Panc1 (cell line): Measurements from ENCODE around the gene PPP6R2. TPM values are rescaled to one million over a fixed set of nuclear protein-coding genes. Genes with fewer than 3 reads are reported as not detected.

Experiments used
- ATAC-seq: fragments of 200-7000 bp; cut with Tn5 transposase; 2 replicates; pipeline ENCODE4 v1.9.1; 2020; ENCODE audit warnings: mild to moderate bottlenecking, moderate library complexity
- BruUV-seq: library from RNA; stranded (reverse); fragments of 400-500 nt; replicated peaks from 2 replicates; lab custom pipeline; 2021; lab: Mats Ljungman, UMichigan
- CTCF ChIA-PET: fragments of 300-600 bp; sonication (Branson Sonifier 250); formaldehyde crosslinking; loops from one replicate; lab custom pipeline; 2022; ENCODE audit warnings: antibody characterized with exemption; lab: Charles Lee
- POLR2A ChIA-PET: fragments of 300-600 bp; sonication (Branson Sonifier 250); formaldehyde crosslinking; loops from one replicate; lab custom pipeline; 2022; ENCODE audit warnings: antibody characterized with exemption; lab: Charles Lee
- DNase-seq: peaks from one replicate; pipeline ENCODE4 v3.0.0-alpha.2; 2010; ENCODE audit warnings: low read depth, low spot score
- H3K27ac ChIP-seq: 2 replicates; pipeline ENCODE4 v1.5.1; 2011; ENCODE audit warnings: mild to moderate bottlenecking, low read length, inconsistent platforms
- H3K27me3 ChIP-seq: fragments of 200-500 bp; sonication (Bioruptor generic); 2 replicates; pipeline ENCODE4 v1.6.0; 2014; ENCODE audit warnings: low read length, inconsistent platforms; ENCODE audit not compliant: control insufficient read depth, insufficient read depth
- H3K36me3 ChIP-seq: fragments of 200-500 bp; sonication (Bioruptor generic); 2 replicates; pipeline ENCODE4 v1.5.1; 2014; ENCODE audit warnings: inconsistent platforms, mild to moderate bottlenecking, low read length, moderate library complexity; ENCODE audit not compliant: control insufficient read depth, insufficient read depth
- H3K4me1 ChIP-seq: 2 replicates; pipeline ENCODE4 v1.5.1; 2011; ENCODE audit warnings: inconsistent platforms, mild to moderate bottlenecking, low read length, moderate library complexity; ENCODE audit not compliant: control insufficient read depth, insufficient read depth
- H3K4me3 ChIP-seq, 2 experiments: 2 replicates each; pipeline ENCODE4 v1.5.1; 2011 to 2012; ENCODE audit warnings: low read depth in 2 of 2, low read length in 2 of 2, mild to moderate bottlenecking in 2 of 2, inconsistent platforms in 1 of 2, moderate library complexity in 1 of 2
- H3K9me3 ChIP-seq: fragments of 200-500 bp; sonication (Bioruptor generic); 2 replicates; pipeline ENCODE4 v1.5.1; 2014; ENCODE audit warnings: low read depth, mild to moderate bottlenecking, inconsistent platforms, low read length, moderate library complexity; ENCODE audit not compliant: control insufficient read depth, insufficient read depth
- CTCF ChIP-seq: fragments of 450-650 bp; IDR thresholded peaks from 2 replicates; pipeline ENCODE4 v1.5.1; 2017; ENCODE audit warnings: mild to moderate bottlenecking
- POLR2AphosphoS5 ChIP-seq: IDR thresholded peaks from 2 replicates; pipeline ENCODE4 v1.6.1; 2012; ENCODE audit warnings: mild to moderate bottlenecking, low read depth, low read length, moderate library complexity
- REST ChIP-seq, 2 experiments: IDR thresholded peaks; 2 replicates each; pipeline ENCODE4 v1.6.1; 2011 to 2012; ENCODE audit warnings: low read depth in 2 of 2, control low read depth in 1 of 2, low read length in 1 of 2, mild to moderate bottlenecking in 1 of 2, moderate library complexity in 1 of 2; ENCODE audit not compliant: insufficient read depth in 1 of 2
- SIN3A ChIP-seq: IDR thresholded peaks from 2 replicates; pipeline ENCODE4 v1.6.1; 2012; ENCODE audit warnings: low read depth, mild to moderate bottlenecking, low read length, moderate library complexity, borderline replicate concordance; ENCODE audit not compliant: insufficient read depth
- TCF7L2 ChIP-seq: IDR thresholded peaks from 2 replicates; pipeline ENCODE4 v1.6.1; 2011; ENCODE audit warnings: mild to moderate bottlenecking, low read depth, low read length, inconsistent platforms
- in situ Hi-C: cut with HindIII; loops from 2 replicates; pipeline ENCODE4 v1.10.0; 2016; ENCODE audit warnings: low sequenced_read_pairs, low pct_unique_long_range_greater_than_20kb
- intact Hi-C: fragments of 100-400 bp; cut with micrococcal nuclease; formaldehyde crosslinking; loops from one replicate; pipeline ENCODE4 v1.10.0; 2022; ENCODE audit not compliant: unreplicated experiment
- total RNA-seq: library from RNA; stranded (reverse); gene quantifications from one replicate; pipeline ENCODE4 v1.2.1, GENCODE V29; 2021; ENCODE audit not compliant: unreplicated experiment

Gene PPP6R2
- total RNA-seq, 1 experiment from 2014 or later: 52.8 TPM

- ChIA-PET POLR2A (no interaction called here), CTCF (interaction anchor here (0.6 kb wide), 1 partner anchor 278 kb away, joined by 8 read pairs; no protein-coding TSS in a partner anchor)
- Histone ChIP-seq H3K4me3 (no peak overlapping the region), H3K4me1 (peaks cover 11% of the 10 kb centered on the region), H3K27ac (no peak overlapping the region), H3K27me3 (no peaks in the 10 kb centered on the region), H3K9me3 (no peaks in the 10 kb centered on the region), H3K36me3 (0 out of 2 replicates have a peak, but pooled peaks cover 2% of the 10 kb centered on the region)
- in situ Hi-C loops (no loop called here), intact Hi-C loops (no loop called here)
- BruUV-seq: no TSS peak
- ATAC-seq (no peak), DNase-seq (no peak)
- TF ChIP-seq SIN3A (no peak), REST (IDR thresholded peaks at IDR 0.05; ENCODE audit: insufficient read depth in 1 of 2, low read depth in 2 of 2, low read length in 1 of 2) (no peak), POLR2AphosphoS5 (no peak), TCF7L2 (no peak), CTCF (no peak)
Measured at GRCh38 chr22:50467773-50468440, 124.8 kb downstream of the PPP6R2 start.

- BruUV-seq: no TSS peak
- Histone ChIP-seq H3K27me3 (no peaks in the 10 kb centered on the region), H3K4me3 (no peak overlapping the region), H3K27ac (no peak overlapping the region), H3K4me1 (peaks cover 11% of the 10 kb centered on the region), H3K36me3 (0 out of 2 replicates have a peak, but pooled peaks cover 2% of the 10 kb centered on the region), H3K9me3 (no peaks in the 10 kb centered on the region)
- intact Hi-C loops (no loop called here), in situ Hi-C loops (no loop called here)
- ChIA-PET CTCF (interaction anchor here (0.6 kb wide), 1 partner anchor 279 kb away, joined by 8 read pairs; no protein-coding TSS in a partner anchor), POLR2A (no interaction called here)
- ATAC-seq (no peak), DNase-seq (no peak)
- TF ChIP-seq TCF7L2 (no peak), POLR2AphosphoS5 (no peak), CTCF (no peak), SIN3A (no peak), REST (IDR thresholded peaks at IDR 0.05; ENCODE audit: insufficient read depth in 1 of 2, low read depth in 2 of 2, low read length in 1 of 2) (no peak)
Measured at GRCh38 chr22:50468626-50469025, 125.5 kb downstream of the PPP6R2 start.
